ENCODE data around the gene SARDH. TPM values are rescaled to one million over a fixed set of nuclear protein-coding genes. Genes with fewer than 3 reads are reported as not detected.
A peak's percentile ranks its signal among the peaks of the same experiment; 100 is the strongest.

The SARDH gene
- total and polyA plus RNA-seq, 9 of the 15 experiments (the other 6 are each of a cell fraction or from before 2014, with no cell fraction given), result 0.14 TPM; not detected in 8

- Histone ChIP-seq H3K27ac (ENCODE audit: extremely low read depth, low read depth, low read length) (no peak overlapping the region), H3K4me1 (replicated peaks in 1 of 2; ENCODE audit: control insufficient read depth in 2 of 2, insufficient read depth in 2 of 2, low read length in 2 of 2) (peaks cover 0 to 27% of the 10 kb centered on the region in 2 experiments; a peak in 2 of 5 replicates), H3K27me3 (ENCODE audit: control insufficient read depth in 2 of 2, insufficient read depth in 2 of 2, low read length in 2 of 2) (peaks cover 16 to 72% of the 10 kb centered on the region in 2 experiments; a peak in 4 of 5 replicates), H3K9ac (ENCODE audit: insufficient read depth in 1 of 2, low read depth in 2 of 2, low read length in 2 of 2) (no peak overlapping the region), H2AFZ (ENCODE audit: low read depth, low read length) (no peak overlapping the region), H4K20me1 (replicated peaks; ENCODE audit: control insufficient read depth, insufficient read depth, low read length) (peaks cover 18% of the 10 kb centered on the region), H3K79me2 (ENCODE audit: control insufficient read depth, insufficient read depth, low read length) (no peaks in the 10 kb centered on the region), H3K9me3 (replicated peaks; ENCODE audit: control insufficient read depth, insufficient read depth, low read depth, low read length) (no peaks in the 10 kb centered on the region), H3K4me2 (ENCODE audit: insufficient read depth, low read length) (no peak overlapping the region), H3K4me3 (no peak overlapping the region), H3K9me1 (ENCODE audit: control insufficient read depth, insufficient read depth, low read length) (no peaks in the 10 kb centered on the region), H3K36me3 (ENCODE audit: control insufficient read depth, insufficient read depth, low read length) (no peaks in the 10 kb centered on the region)
- in situ Hi-C loops (cut with MboI) (no loop called here), intact Hi-C loops (cut with micrococcal nuclease) (no loop called here)
- TF ChIP-seq ELK1 (CRISPR knock-in tag; IDR thresholded peaks at IDR 0.05), result no peak
- TF ChIP-seq NRF1 (conservative IDR thresholded peaks at IDR 0.05 in 1 of 2, IDR thresholded peaks at IDR 0.05 in 1 of 2), result 0 out of 4 replicates have a peak, but pooled peaks of 1 of the 2 experiments have one; percentile 15
- no peak for TF ChIP-seq HNRNPH1 (optimal IDR thresholded peaks at IDR 0.05; ENCODE audit: low read depth, low read length)
- 11% methylated on average over 30 of the region's 32 CpGs for WGBS (ENCODE audit: insufficient coverage, low coverage, missing lambda C conversion rate)
- no peak for DNase-seq (ENCODE audit: extremely low read depth in 1 of 4, low spot score in 3 of 4)
- ATAC-seq, result no peak; the same call in 2 of the 3 replicates
- CTCF ChIA-PET (ENCODE audit: low intra/inter-chr PET ratio), result no interaction called here
- BruUV-seq (replicated peaks), result no TSS peak
- FAIRE-seq, result no peak
- POLR2A ChIA-PET, result no interaction called here
These were observed 26.5 kb downstream of the SARDH start for GRCh38 chr9:133711428-133712220.
